Endothelial cell of umbilical vein (primary cell): ENCODE results near the gene NUP62CL.

ENCODE experiments used
- EZH2 ChIP-seq: IDR thresholded peaks from 2 replicates; pipeline ENCODE4 v1.6.1; 2012; ENCODE audit warnings: borderline replicate concordance, low read depth, mild to moderate bottlenecking, moderate library complexity, low read length, inconsistent platforms; ENCODE audit not compliant: severe bottlenecking
- GATA2 ChIP-seq: IDR thresholded peaks from 2 replicates; pipeline ENCODE4 v1.7.0; 2011; ENCODE audit warnings: low read depth, mild to moderate bottlenecking, moderate library complexity, mixed read lengths, low read length; ENCODE audit not compliant: insufficient read length, insufficient read depth

GRCh38 chrX:107107459-107107858 is 98.8 kb downstream of the NUP62CL start:
- no peak for TF ChIP-seq GATA2
- no peak for TF ChIP-seq EZH2
